HCT116 (cell line): Measurements from ENCODE around the gene ATAD2B.
A peak's percentile ranks its signal among the peaks of the same experiment; 100 is the strongest.

Experiments used
- EGR1 ChIP-seq: IDR thresholded peaks from 2 replicates; pipeline ENCODE4 v1.6.1; 2012; ENCODE audit warnings: low read depth
- EZH2 ChIP-seq: fragments of 200-600 bp; sonication (generic); IDR thresholded peaks from 2 replicates; pipeline ENCODE4 v1.6.1; 2017; ENCODE audit warnings: antibody characterized with exemption, mixed run types
- POLR2A ChIP-seq: IDR thresholded peaks from 2 replicates; pipeline ENCODE4 v1.7.0; 2011; ENCODE audit warnings: borderline replicate concordance; ENCODE audit not compliant: insufficient read depth, insufficient read length; ENCODE audit errors: extremely low read depth
- SIN3A ChIP-seq: IDR thresholded peaks from 2 replicates; pipeline ENCODE4 v1.6.1; 2012; ENCODE audit warnings: low read depth
- SRF ChIP-seq: IDR thresholded peaks from 2 replicates; pipeline ENCODE4 v1.6.1; 2012; ENCODE audit warnings: low read depth
- TCF7L2 ChIP-seq: IDR thresholded peaks from 2 replicates; pipeline ENCODE4 v1.7.0; 2011; ENCODE audit warnings: borderline replicate concordance, inconsistent platforms; ENCODE audit not compliant: insufficient read depth, insufficient read length; ENCODE audit errors: extremely low read depth
- YY1 ChIP-seq: IDR thresholded peaks from 2 replicates; pipeline ENCODE4 v1.6.1; 2011; ENCODE audit warnings: low read length, low read depth, moderate library complexity, mild to moderate bottlenecking; ENCODE audit not compliant: insufficient replicate concordance; ENCODE audit errors: extremely low read depth
- ZNF274 ChIP-seq: fragments of 200-500 bp; sonication (Bioruptor generic); IDR thresholded peaks from 2 replicates; pipeline ENCODE4 v1.6.1; 2014; ENCODE audit warnings: mild to moderate bottlenecking, low read depth, low read length, inconsistent platforms
- TF ChIP-seq, protein P1 (sequence below), 3 experiments: fragments of 200-600 bp in 1 of 3; sonication (generic) in 1 of 3; IDR thresholded peaks in 2 of 3; conservative IDR thresholded peaks in 1 of 3; 2 replicates each; pipeline ENCODE4 v1.5.1; 2012 to 2017; ENCODE audit warnings: low read depth in 2 of 3, low read length in 2 of 3, antibody characterized with exemption in 1 of 3, borderline replicate concordance in 1 of 3, control low read depth in 1 of 3, mild to moderate bottlenecking in 1 of 3, mixed read lengths in 1 of 3, mixed run types in 1 of 3, moderate library complexity in 1 of 3; ENCODE audit not compliant: insufficient read depth in 1 of 3
- TF ChIP-seq, protein P2 (sequence below): IDR thresholded peaks from 2 replicates; pipeline ENCODE4 v1.6.1; 2012; ENCODE audit warnings: low read depth
- TF ChIP-seq, protein P3 (sequence below): IDR thresholded peaks from 2 replicates; pipeline ENCODE4 v1.6.1; 2011; ENCODE audit warnings: mild to moderate bottlenecking, low read length, moderate library complexity; ENCODE audit not compliant: insufficient replicate concordance; ENCODE audit errors: extremely low read depth

DNA sequence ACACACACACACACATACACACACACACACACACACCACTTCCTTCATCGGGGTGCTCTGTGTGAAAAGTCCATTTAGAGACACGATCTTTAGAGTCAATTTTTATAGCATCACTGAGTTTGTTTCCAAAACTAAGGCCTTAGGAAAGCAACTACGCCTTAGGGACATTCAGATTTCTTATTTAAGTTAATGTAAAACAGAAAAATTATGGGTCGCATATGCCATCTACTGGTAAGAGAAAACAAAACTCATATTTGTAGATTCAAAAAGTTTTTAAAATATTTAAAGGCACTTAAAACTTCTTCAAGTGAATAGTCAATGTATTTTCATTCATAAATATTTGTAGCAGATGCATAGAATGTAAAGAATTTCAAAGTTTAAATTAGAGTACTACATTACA lies 166.2 kb downstream of the ATAD2B start:
- TF ChIP-seq TCF7L2: no peak
- TF ChIP-seq SRF: no peak
- TF ChIP-seq, protein P1, sequence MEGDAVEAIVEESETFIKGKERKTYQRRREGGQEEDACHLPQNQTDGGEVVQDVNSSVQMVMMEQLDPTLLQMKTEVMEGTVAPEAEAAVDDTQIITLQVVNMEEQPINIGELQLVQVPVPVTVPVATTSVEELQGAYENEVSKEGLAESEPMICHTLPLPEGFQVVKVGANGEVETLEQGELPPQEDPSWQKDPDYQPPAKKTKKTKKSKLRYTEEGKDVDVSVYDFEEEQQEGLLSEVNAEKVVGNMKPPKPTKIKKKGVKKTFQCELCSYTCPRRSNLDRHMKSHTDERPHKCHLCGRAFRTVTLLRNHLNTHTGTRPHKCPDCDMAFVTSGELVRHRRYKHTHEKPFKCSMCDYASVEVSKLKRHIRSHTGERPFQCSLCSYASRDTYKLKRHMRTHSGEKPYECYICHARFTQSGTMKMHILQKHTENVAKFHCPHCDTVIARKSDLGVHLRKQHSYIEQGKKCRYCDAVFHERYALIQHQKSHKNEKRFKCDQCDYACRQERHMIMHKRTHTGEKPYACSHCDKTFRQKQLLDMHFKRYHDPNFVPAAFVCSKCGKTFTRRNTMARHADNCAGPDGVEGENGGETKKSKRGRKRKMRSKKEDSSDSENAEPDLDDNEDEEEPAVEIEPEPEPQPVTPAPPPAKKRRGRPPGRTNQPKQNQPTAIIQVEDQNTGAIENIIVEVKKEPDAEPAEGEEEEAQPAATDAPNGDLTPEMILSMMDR (IDR thresholded peaks at IDR 0.05 in 2 of 3, conservative IDR thresholded peaks at IDR 0.05 in 1 of 3; ENCODE audit: borderline replicate concordance in 1 of 3, insufficient read depth in 1 of 3, low read depth in 2 of 3, low read length in 2 of 3): peak; percentile 10 to 45 (median 15); a peak in 2 of 6 replicates
- TF ChIP-seq SIN3A: no peak
- TF ChIP-seq ZNF274: no peak
- TF ChIP-seq, protein P2, sequence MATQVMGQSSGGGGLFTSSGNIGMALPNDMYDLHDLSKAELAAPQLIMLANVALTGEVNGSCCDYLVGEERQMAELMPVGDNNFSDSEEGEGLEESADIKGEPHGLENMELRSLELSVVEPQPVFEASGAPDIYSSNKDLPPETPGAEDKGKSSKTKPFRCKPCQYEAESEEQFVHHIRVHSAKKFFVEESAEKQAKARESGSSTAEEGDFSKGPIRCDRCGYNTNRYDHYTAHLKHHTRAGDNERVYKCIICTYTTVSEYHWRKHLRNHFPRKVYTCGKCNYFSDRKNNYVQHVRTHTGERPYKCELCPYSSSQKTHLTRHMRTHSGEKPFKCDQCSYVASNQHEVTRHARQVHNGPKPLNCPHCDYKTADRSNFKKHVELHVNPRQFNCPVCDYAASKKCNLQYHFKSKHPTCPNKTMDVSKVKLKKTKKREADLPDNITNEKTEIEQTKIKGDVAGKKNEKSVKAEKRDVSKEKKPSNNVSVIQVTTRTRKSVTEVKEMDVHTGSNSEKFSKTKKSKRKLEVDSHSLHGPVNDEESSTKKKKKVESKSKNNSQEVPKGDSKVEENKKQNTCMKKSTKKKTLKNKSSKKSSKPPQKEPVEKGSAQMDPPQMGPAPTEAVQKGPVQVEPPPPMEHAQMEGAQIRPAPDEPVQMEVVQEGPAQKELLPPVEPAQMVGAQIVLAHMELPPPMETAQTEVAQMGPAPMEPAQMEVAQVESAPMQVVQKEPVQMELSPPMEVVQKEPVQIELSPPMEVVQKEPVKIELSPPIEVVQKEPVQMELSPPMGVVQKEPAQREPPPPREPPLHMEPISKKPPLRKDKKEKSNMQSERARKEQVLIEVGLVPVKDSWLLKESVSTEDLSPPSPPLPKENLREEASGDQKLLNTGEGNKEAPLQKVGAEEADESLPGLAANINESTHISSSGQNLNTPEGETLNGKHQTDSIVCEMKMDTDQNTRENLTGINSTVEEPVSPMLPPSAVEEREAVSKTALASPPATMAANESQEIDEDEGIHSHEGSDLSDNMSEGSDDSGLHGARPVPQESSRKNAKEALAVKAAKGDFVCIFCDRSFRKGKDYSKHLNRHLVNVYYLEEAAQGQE: no peak
- no peak for TF ChIP-seq EZH2
- TF ChIP-seq EGR1: no peak
- no peak for TF ChIP-seq YY1
- no peak for TF ChIP-seq POLR2A
- TF ChIP-seq, protein P3, sequence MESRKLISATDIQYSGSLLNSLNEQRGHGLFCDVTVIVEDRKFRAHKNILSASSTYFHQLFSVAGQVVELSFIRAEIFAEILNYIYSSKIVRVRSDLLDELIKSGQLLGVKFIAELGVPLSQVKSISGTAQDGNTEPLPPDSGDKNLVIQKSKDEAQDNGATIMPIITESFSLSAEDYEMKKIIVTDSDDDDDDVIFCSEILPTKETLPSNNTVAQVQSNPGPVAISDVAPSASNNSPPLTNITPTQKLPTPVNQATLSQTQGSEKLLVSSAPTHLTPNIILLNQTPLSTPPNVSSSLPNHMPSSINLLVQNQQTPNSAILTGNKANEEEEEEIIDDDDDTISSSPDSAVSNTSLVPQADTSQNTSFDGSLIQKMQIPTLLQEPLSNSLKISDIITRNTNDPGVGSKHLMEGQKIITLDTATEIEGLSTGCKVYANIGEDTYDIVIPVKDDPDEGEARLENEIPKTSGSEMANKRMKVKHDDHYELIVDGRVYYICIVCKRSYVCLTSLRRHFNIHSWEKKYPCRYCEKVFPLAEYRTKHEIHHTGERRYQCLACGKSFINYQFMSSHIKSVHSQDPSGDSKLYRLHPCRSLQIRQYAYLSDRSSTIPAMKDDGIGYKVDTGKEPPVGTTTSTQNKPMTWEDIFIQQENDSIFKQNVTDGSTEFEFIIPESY: no peak
